Nephron (organoid): ENCODE results near the gene CHRM4.

Experiments
- H3K27ac Mint-ChIP-seq, 3 experiments: 2 replicates each; pipeline ENCODE4 v1.8.0; 2020; ENCODE audit warnings: mixed read lengths in 3 of 3, mild to moderate bottlenecking in 2 of 3, moderate library complexity in 1 of 3
- H3K27me3 Mint-ChIP-seq: 2 replicates; pipeline ENCODE4 v1.8.0; 2021; ENCODE audit warnings: low read depth, mild to moderate bottlenecking, moderate library complexity, mixed read lengths
- H3K36me3 Mint-ChIP-seq: 2 replicates; pipeline ENCODE4 v1.8.0; 2020; ENCODE audit warnings: low read depth, mixed read lengths
- H3K4me1 Mint-ChIP-seq: 2 replicates; pipeline ENCODE4 v1.8.0; 2020; ENCODE audit warnings: mixed read lengths
- H3K4me3 Mint-ChIP-seq, 3 experiments: 2 replicates each; pipeline ENCODE4 v1.8.0; 2020; ENCODE audit warnings: mild to moderate bottlenecking in 3 of 3, mixed read lengths in 3 of 3, moderate library complexity in 2 of 3
- H3K9me3 Mint-ChIP-seq: 2 replicates; pipeline ENCODE4 v1.8.0; 2020; ENCODE audit warnings: mixed read lengths
- CTCF ChIP-seq, 3 experiments: fragments of 200-600 bp; sonication (generic); IDR thresholded peaks; one replicate each; pipeline ENCODE4 v1.5.0; 2021; ENCODE audit warnings: antibody characterized with exemption in 3 of 3; ENCODE audit not compliant: unreplicated experiment in 3 of 3

CHRM4 gene

DNA sequence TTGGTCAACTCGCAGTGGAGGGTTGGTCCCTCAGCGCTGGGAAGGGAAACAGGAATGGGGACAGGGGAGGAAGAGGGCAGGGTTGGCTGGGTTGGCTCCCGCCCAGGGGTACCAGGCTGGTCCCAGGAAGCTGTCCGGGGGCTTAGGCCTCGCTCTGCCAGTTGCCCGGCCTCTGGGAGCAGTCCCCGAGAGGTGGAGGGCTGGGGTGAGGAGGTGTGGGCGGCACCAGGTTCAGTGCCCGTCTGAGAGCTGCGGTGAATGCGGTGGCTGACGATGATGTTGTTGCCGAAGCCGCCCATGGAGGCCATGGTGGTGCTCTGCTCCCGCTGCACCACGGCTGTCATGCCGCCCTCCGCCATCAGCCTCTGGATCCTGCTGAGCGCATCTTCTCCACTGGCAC, 6.0 kb upstream of the CHRM4 start:
- no peak overlapping the region for H3K4me3 Mint-ChIP-seq
- peaks cover 7% of the 10 kb centered on the region for H3K4me1 Mint-ChIP-seq
- peaks cover 16% of the 10 kb centered on the region for H3K36me3 Mint-ChIP-seq
- TF ChIP-seq CTCF (IDR thresholded peaks at IDR 0.05; ENCODE audit: unreplicated experiment in 3 of 3), result no peak
- H3K27ac Mint-ChIP-seq, result no peak overlapping the region
- no peaks in the 10 kb centered on the region for H3K9me3 Mint-ChIP-seq
- H3K27me3 Mint-ChIP-seq, result peaks cover 16% of the 10 kb centered on the region

DNA sequence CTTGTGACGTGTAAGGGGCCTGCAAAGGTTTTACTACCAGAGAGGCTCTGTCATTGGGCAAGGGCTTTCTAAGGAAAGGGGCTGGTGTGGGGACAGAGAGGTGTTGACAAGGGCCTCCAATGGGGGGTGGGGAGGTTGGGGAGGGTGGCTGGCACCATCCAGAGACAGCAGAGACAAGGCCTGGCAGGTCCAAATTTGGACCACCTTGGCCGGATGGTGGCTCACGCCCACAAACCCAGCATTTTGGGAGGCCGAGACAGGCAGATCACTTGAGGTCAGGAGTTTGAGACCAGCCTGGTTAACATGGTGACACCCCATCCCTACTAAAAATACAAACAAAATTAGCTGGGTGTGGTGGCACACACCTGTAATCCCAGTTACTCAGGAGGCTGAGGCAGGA, 2.2 kb upstream of the CHRM4 start:
- H3K4me1 Mint-ChIP-seq, result peaks cover 10% of the 10 kb centered on the region
- H3K9me3 Mint-ChIP-seq, result no peaks in the 10 kb centered on the region
- H3K4me3 Mint-ChIP-seq, result peak overlapping the region; percentile 82 to 86 (median 83)
- H3K27me3 Mint-ChIP-seq, result peaks cover 42% of the 10 kb centered on the region
- H3K36me3 Mint-ChIP-seq, result peaks cover 10% of the 10 kb centered on the region
- TF ChIP-seq CTCF (IDR thresholded peaks at IDR 0.05; ENCODE audit: unreplicated experiment in 3 of 3), result no peak
- H3K27ac Mint-ChIP-seq, result no peak overlapping the region

- peaks cover 16% of the 10 kb centered on the region for H3K4me1 Mint-ChIP-seq
- H3K27ac Mint-ChIP-seq, result no peak overlapping the region
- H3K9me3 Mint-ChIP-seq, result no peaks in the 10 kb centered on the region
- peaks cover 47% of the 10 kb centered on the region for H3K27me3 Mint-ChIP-seq
- peaks cover 10% of the 10 kb centered on the region for H3K36me3 Mint-ChIP-seq
- H3K4me3 Mint-ChIP-seq, result peak overlapping the region; percentile 82 to 86 (median 83)
- no peak for TF ChIP-seq CTCF (IDR thresholded peaks at IDR 0.05; ENCODE audit: unreplicated experiment in 3 of 3)
Observed at GRCh38 chr11:46393231-46393616, 1.6 kb upstream of the CHRM4 start.

DNA sequence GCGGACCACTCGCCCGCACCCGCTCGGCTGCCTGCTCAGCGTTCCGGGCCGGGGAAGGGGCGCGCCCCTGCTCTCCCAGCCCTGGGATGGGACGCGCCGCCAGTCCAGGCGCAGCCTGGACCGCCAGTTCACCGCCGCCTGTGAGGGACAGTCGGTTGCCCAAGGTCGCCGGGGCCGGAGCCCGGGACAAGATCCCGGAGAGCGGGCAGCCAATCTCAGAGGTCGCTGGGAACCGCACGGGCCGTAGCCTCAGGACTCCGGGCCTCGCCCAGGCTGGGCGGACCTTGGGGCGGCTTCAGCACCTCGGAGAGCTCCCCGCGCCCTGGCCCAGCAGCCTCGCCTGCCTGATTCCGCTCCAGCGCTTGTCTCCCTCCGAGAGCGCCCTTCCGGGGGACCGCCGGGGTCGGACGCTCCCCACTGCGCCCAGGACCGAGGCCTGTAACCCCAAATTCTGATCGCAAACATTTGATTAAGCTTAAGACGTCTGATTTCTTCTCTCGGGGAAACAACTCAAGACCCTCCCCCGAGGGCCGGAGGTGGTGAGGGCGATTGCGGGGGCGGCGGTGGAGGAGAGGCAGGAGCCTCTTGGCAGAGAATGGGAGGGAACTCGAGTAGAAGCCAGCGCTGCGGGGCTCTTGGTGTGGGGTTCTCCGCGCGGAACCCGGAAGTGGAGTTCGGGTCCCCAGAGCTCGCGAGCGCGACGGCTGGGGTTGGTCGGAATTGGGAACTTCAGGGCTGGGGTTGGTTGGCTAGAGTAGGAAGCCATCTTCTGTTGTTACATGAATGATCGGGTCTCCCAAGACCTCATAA, 1.1 kb upstream of the CHRM4 start:
- Mint-ChIP-seq H3K27ac (no peak overlapping the region), H3K36me3 (peaks cover 10% of the 10 kb centered on the region), H3K9me3 (no peaks in the 10 kb centered on the region), H3K4me1 (peaks cover 20% of the 10 kb centered on the region), H3K27me3 (peaks cover 53% of the 10 kb centered on the region), H3K4me3 (peak overlapping the region; percentile 82 to 86 (median 83))
- no peak for TF ChIP-seq CTCF (IDR thresholded peaks at IDR 0.05; ENCODE audit: unreplicated experiment in 3 of 3)

- TF ChIP-seq CTCF (IDR thresholded peaks at IDR 0.05; ENCODE audit: unreplicated experiment in 3 of 3), result no peak
- Mint-ChIP-seq H3K4me1 (peaks cover 20% of the 10 kb centered on the region), H3K36me3 (no peaks in the 10 kb centered on the region), H3K4me3 (no peak overlapping the region), H3K27me3 (peaks cover 67% of the 10 kb centered on the region), H3K27ac (no peak overlapping the region), H3K9me3 (no peaks in the 10 kb centered on the region)
Observed at GRCh38 chr11:46391186-46391577, 394 bp downstream of the CHRM4 start.
